GM18511 (cell line): ENCODE measurements around the gene TRPM4.
"Not testable (repeated sequence)": the region's sequence is repeated elsewhere in the genome, so short reads cannot be mapped to it uniquely, and the experiment has no call there.

Experiments used
- ATAC-seq: cut with Tn5 transposase; IDR thresholded peaks from one replicate; pipeline ENCODE4 v1.9.1; 2021; ENCODE audit warnings: mild to moderate bottlenecking, moderate library complexity; ENCODE audit not compliant: unreplicated experiment

Gene TRPM4

GRCh38 chr19:49223472-49223871, 65.9 kb downstream of the TRPM4 start:
- ATAC-seq: no peak

DNA sequence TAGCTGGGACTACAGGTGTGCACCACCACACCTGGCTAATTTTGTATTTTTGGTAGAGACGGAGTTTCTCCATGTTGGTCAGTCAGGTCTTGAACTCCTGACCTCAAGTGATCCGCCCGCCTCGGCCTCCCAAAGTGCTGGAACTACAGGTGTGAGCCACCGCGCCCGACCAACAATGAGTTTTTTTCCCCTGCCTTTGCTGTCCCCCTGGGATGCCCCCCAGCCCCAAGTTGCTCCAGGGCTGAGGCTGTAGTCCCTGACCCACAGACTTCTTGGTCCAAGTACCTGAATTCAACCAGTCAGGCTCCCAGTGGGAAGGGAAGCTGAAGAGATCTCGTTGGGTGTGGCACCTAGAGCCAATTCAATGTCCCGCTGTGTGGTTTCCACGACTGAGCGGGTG, 66.8 kb downstream of the TRPM4 start:
- not testable (repeated sequence) for ATAC-seq

DNA sequence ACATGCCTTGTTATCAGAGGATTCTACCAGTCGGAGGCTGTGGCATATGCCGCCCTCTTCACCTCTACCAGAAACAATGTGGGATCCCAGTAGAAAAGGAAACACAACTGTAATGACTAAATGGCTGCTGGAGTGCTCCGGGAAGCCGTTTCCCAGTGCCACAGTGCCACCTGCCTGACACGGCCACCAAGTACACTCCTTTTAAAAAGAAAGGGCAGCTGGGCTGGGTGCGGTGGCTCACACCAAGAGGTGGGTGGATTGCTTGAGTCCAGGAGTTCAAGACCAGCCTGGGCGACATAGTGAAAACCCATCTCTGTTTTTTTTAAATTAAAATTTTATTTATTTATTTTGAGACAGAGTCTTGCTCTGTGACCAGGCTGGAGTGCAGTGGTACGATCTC, 67.3 kb downstream of the TRPM4 start:
- no peak for ATAC-seq

- no peak for ATAC-seq
Measured at GRCh38 chr19:49229416-49229815, 71.8 kb downstream of the TRPM4 start.

- no peak for ATAC-seq
Measured at GRCh38 chr19:49231389-49231788, 73.8 kb downstream of the TRPM4 start.

DNA sequence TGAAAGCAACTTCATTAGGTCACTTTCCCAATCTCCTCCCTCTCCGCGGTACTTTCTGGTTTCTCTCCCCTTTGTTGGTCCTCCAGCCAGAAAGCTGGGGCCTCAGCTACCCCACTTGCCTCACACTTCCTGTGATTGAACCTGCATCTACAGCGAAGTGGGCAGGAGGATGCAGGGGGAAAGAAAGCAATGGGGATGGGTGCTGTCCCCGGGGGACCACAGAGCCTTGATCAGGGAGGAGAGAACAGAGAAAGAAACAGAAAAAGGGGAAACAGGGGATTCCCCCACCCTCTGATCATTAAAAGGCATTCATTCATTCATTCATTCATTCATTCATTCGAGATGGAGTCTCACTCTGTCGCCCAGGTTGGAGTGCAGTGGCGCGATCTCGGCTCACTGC, 74.2 kb downstream of the TRPM4 start:
- no peak for ATAC-seq

DNA sequence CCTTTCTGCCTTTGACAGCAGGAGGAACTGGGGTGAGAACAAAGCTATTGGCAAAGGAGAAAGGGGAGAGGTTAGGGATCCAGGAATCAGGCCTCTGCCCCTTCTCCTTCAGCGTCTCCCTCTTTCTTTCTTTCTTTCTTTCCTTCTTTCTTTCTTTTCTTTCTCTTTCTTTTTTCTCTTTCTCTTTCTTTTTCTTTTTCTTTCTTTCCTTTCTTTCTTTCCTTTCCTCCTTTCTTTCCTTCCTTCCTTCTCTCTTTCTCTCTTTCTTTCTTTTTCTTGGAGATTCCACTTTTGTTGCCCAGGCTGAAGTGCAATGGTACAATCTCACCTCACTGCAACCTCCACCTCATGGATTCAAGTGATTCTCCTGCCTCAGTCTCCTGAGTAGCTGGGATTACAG, 75.6 kb downstream of the TRPM4 start:
- no peak for ATAC-seq

GRCh38 chr19:49241769-49242168, 84.2 kb downstream of the TRPM4 start:
- ATAC-seq: no peak

GRCh38 chr19:49243129-49243528, 85.5 kb downstream of the TRPM4 start:
- no peak for ATAC-seq

GRCh38 chr19:49243726-49244125, 86.1 kb downstream of the TRPM4 start:
- no peak for ATAC-seq

DNA sequence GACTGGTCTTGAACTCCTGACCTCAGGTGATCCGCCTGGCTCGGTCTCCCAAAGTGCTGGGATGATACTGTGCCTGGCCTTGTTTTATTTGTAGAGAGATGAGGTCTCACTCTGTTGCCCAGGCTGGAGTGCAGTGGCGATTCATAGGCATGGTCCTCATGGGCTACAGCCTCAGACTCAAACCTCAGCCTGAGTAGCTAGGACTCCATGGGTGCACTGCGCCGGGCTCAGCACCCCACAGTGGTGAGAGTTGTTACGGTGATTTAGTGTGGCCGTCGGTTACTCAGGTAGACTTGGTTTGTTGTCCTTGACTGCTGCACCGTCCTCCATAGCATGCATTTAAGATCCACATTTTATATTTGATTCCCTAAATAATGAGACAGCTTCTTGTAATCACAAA, 86.7 kb downstream of the TRPM4 start:
- no peak for ATAC-seq

DNA sequence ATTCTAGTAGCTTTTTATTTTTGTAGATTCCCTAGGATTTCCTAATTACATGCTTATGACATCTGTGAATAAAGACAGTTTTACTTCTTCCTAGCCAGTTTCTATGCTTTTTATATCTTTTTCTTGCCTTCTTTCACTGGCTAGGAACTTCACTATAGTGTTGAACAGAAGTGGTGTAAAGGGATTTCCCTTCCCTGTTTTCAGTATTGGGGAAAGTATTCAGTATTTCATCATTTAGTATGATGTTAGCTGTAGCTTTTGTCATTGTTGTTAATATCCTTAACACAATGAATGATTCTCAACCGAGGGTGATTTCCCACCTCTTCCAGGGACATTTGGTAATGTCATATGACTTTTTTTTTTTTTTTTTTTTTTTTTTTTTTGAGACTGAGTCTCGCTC, 90.1 kb downstream of the TRPM4 start:
- ATAC-seq: no peak

DNA sequence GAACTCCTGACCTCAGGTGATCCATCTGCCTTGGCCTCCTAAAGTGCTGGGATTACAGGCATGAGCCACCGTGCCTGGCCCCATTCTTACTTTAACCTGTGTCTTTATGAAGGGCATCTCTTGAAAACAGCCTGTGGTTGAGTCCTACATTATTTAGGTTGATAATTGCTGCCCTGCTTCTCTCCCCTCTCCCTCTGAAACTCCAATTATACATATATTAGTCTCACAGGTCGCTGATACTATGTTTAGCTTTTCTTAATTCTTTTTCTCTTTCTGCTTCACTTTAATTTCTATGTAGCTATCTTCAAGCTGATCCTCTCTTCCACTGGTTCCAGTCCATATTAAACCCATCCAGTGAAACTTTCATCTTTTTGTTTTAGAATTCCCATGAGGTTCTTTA, 92.3 kb downstream of the TRPM4 start:
- ATAC-seq: no peak

- ATAC-seq: no peak
Measured at GRCh38 chr19:49255674-49256073, 98.1 kb downstream of the TRPM4 start.

DNA sequence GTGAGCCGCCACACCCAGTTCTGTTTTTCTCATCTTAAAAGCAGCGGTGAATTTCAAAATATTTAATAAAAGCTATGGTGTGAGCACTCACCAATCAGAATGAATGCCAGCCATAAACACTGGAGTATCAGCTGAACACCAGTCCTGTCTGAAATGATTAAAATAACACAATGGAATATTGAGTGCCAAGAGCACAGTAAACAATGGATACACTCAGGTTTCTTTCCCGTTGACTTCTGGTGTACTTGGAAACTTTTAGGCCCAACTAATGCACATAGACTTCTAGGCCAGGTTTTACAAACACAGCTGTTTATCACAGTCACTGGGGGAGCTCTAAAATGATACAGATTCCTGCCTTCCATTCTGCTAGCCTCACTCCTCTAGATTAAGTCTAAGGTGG, 99.1 kb downstream of the TRPM4 start:
- ATAC-seq: no peak
